Activated B cell treated with CpG ODN at 0.5 μM for 24 hours (primary cell): Measurements from ENCODE around the gene IGSF5. TPM values are rescaled to one million over a fixed set of nuclear protein-coding genes. Genes with fewer than 3 reads are reported as not detected.

Source experiments
- ATAC-seq: fragments of 200-7000 bp; cut with Tn5 transposase; one replicate; pipeline ENCODE4 v1.10.0; 2021; ENCODE audit warnings: low read depth, mild to moderate bottlenecking, moderate library complexity
- CTCF ChIA-PET: fragments of 350-600 bp; sonication (Branson Sonifier 250); formaldehyde crosslinking; loops from one replicate; lab custom pipeline; 2021; ENCODE audit warnings: antibody characterized with exemption; lab: Charles Lee
- POLR2A ChIA-PET: fragments of 350-600 bp; sonication (Branson Sonifier 250); formaldehyde crosslinking; loops from one replicate; lab custom pipeline; 2021; ENCODE audit warnings: antibody characterized with exemption; lab: Charles Lee
- DNase-seq: peaks from one replicate; pipeline ENCODE4 v3.0.0; 2022
- H3K27ac Mint-ChIP-seq: one replicate; pipeline ENCODE4 v1.8.0; 2020; ENCODE audit warnings: mixed read lengths
- H3K27me3 Mint-ChIP-seq: one replicate; pipeline ENCODE4 v1.8.0; 2021; ENCODE audit warnings: mixed read lengths
- H3K36me3 Mint-ChIP-seq: one replicate; pipeline ENCODE4 v1.8.0; 2021; ENCODE audit warnings: low read depth, mixed read lengths
- H3K4me1 Mint-ChIP-seq: one replicate; pipeline ENCODE4 v1.8.0; 2021; ENCODE audit warnings: mixed read lengths
- H3K4me3 Mint-ChIP-seq: one replicate; pipeline ENCODE4 v1.8.0; 2020; ENCODE audit warnings: mild to moderate bottlenecking, mixed read lengths
- H3K9me3 Mint-ChIP-seq: one replicate; pipeline ENCODE4 v1.8.0; 2020; ENCODE audit warnings: mixed read lengths
- intact Hi-C: fragments of 100-400 bp; cut with micrococcal nuclease; formaldehyde crosslinking; loops from one replicate; pipeline ENCODE4 v1.15.1; 2024
- total RNA-seq: library from RNA; stranded (reverse); gene quantifications from 2 replicates; pipeline ENCODE4 v1.2.3, GENCODE V29; 2022
- TF ChIP-seq, protein P1 (sequence below): fragments of 200-600 bp; IDR thresholded peaks from one replicate; pipeline ENCODE4 v1.8.0; 2022; ENCODE audit warnings: antibody characterized with exemption, mild to moderate bottlenecking

The IGSF5 gene
- total RNA-seq, 1 donor from 2014 or later = not detected

DNA sequence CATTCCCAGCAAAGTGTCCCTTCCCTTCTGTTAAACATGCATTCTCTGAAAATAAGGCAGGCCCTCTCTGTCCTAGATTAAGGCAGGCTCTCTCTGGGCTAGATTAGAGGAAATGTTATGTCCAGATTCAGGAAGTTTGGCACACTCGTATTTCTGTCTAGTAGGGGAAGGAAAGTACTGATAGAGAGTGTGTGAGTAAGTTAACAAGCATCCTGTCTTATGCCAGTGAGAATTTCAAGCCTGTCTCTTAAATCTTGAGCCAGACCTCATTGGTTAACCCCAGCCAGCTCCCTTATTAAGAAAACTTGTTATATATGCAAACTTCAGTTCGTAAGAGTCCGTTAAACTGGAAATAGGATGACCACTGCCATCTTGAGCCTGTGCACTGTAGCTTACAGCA, 31.6 kb downstream of the IGSF5 start:
- H3K4me1 Mint-ChIP-seq = no peaks in the 10 kb centered on the region
- TF ChIP-seq, protein P1, sequence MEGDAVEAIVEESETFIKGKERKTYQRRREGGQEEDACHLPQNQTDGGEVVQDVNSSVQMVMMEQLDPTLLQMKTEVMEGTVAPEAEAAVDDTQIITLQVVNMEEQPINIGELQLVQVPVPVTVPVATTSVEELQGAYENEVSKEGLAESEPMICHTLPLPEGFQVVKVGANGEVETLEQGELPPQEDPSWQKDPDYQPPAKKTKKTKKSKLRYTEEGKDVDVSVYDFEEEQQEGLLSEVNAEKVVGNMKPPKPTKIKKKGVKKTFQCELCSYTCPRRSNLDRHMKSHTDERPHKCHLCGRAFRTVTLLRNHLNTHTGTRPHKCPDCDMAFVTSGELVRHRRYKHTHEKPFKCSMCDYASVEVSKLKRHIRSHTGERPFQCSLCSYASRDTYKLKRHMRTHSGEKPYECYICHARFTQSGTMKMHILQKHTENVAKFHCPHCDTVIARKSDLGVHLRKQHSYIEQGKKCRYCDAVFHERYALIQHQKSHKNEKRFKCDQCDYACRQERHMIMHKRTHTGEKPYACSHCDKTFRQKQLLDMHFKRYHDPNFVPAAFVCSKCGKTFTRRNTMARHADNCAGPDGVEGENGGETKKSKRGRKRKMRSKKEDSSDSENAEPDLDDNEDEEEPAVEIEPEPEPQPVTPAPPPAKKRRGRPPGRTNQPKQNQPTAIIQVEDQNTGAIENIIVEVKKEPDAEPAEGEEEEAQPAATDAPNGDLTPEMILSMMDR = no peak
- H3K27me3 Mint-ChIP-seq = no peaks in the 10 kb centered on the region
- H3K27ac Mint-ChIP-seq = no peak overlapping the region
- DNase-seq (no peak), ATAC-seq (no peak)
- no peaks in the 10 kb centered on the region for H3K36me3 Mint-ChIP-seq
- intact Hi-C loops = no loop called here
- H3K4me3 Mint-ChIP-seq = no peak overlapping the region
- CTCF ChIA-PET = no interaction called here
- POLR2A ChIA-PET = no interaction called here
- H3K9me3 Mint-ChIP-seq = peaks cover 5% of the 10 kb centered on the region

DNA sequence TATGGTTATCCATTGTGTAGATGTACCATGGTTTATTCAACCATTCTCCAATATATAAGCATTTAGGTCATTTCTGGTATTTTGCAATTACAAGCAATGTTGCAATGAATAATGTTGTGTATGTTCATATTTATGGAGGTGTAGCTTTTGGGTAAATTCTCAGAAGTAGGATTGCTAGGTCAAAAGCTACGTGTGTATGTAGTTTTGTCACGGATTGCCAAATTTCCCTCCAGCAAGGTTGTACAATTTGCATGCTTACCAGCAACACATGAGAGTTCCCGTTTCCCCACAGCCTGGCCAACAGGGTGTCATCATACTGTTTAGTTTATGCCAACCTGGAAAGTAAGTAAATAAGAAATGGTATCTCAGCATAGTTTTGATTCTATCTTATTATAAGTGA, 36.3 kb downstream of the IGSF5 start:
- H3K27me3 Mint-ChIP-seq = no peaks in the 10 kb centered on the region
- ChIA-PET CTCF (no interaction called here), POLR2A (no interaction called here)
- intact Hi-C loops = no loop called here
- H3K36me3 Mint-ChIP-seq = no peaks in the 10 kb centered on the region
- H3K27ac Mint-ChIP-seq = no peak overlapping the region
- H3K4me3 Mint-ChIP-seq = no peak overlapping the region
- DNase-seq (no peak), ATAC-seq (no peak)
- TF ChIP-seq, protein P1 = no peak
- H3K9me3 Mint-ChIP-seq = peaks cover 5% of the 10 kb centered on the region
- H3K4me1 Mint-ChIP-seq = no peaks in the 10 kb centered on the region

DNA sequence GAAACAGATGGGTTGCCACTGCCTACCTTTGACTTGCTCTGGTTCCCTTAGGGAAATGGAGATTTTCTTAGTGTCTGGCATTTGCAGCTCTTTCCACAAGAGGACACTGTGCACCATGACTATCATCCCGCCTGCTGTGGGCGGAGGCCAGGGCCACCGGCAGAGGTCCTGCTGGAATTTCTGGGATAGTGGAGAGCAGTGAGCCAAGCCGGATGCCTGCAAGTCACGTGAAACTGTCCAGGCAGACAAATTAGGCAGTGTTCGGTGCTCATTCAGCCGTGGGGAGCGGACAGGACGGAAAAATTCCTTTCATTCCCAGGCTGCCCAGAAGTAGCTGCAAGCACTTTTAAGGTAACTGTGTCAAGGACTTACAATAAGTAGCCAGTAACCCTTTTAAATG, 43.4 kb downstream of the IGSF5 start:
- Mint-ChIP-seq H3K36me3 (no peaks in the 10 kb centered on the region), H3K9me3 (peaks cover 5% of the 10 kb centered on the region), H3K27ac (no peak overlapping the region), H3K4me1 (no peaks in the 10 kb centered on the region), H3K4me3 (no peak overlapping the region), H3K27me3 (no peaks in the 10 kb centered on the region)
- DNase-seq (no peak), ATAC-seq (no peak)
- POLR2A ChIA-PET = no interaction called here
- intact Hi-C loops = no loop called here
- TF ChIP-seq, protein P1 = no peak
- CTCF ChIA-PET = no interaction called here

DNA sequence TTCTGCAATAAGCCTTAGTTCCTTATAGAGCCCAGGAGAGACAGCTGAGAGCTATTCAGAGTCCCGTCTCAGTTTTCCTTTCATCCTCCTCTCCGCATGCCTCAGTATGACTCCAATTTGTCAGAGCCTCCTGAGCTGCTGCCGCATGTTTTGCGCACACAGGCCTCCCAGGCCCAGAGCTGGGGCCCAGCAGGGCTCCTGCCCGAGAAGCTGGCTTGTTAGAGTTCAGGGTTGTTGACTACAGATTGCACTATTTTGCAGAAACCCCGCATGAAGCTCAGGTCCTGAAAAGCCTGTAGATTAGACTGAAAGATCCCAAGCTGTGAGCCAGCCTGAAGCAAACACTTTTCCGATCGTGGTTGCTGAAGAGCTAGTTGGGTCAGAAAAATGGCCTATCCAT, 51.5 kb downstream of the IGSF5 start:
- ChIA-PET CTCF (no interaction called here), POLR2A (no interaction called here)
- no peak for DNase-seq
- no peaks in the 10 kb centered on the region for H3K27me3 Mint-ChIP-seq
- intact Hi-C loops = no loop called here
- no peaks in the 10 kb centered on the region for H3K36me3 Mint-ChIP-seq
- no peak overlapping the region for H3K27ac Mint-ChIP-seq
- TF ChIP-seq, protein P1 = no peak
- H3K9me3 Mint-ChIP-seq = peaks cover 9% of the 10 kb centered on the region
- H3K4me1 Mint-ChIP-seq = no peaks in the 10 kb centered on the region
- H3K4me3 Mint-ChIP-seq = no peak overlapping the region
- ATAC-seq = no peak

DNA sequence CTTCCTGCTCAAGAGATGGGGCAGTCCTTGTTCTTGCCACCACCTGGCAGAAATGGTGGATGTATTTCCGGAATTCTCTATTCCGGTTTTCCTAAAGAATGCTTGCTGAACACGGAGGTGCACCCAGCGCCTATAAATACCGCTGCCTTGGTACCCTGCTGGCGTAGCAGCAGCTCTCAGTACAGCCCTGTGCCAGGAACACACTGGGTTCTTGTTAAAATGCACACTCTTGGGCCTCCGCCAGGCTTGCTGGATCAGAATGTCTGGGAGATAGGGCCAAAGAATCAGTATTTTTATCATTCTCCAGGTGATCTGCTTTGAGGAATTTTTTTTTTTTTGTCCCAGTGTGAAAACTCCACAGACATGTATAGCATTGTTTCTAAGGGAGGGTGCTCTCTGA, 54.2 kb downstream of the IGSF5 start:
- H3K9me3 Mint-ChIP-seq = peaks cover 3% of the 10 kb centered on the region

More for the DNA sequence above, 54.2 kb downstream of the IGSF5 start:
- Mint-ChIP-seq H3K4me1 (no peaks in the 10 kb centered on the region), H3K4me3 (no peak overlapping the region), H3K27me3 (no peaks in the 10 kb centered on the region), H3K36me3 (no peaks in the 10 kb centered on the region), H3K27ac (no peak overlapping the region)
- no peak for ATAC-seq
- no peak for DNase-seq
- ChIA-PET CTCF (no interaction called here), POLR2A (no interaction called here)
- TF ChIP-seq, protein P1 = no peak
- intact Hi-C loops = no loop called here
